GM19035 (cell line): ENCODE results near the gene PLAU.

Experiments
- ATAC-seq: cut with Tn5 transposase; IDR thresholded peaks from one replicate; pipeline ENCODE4 v1.9.1; 2021; ENCODE audit not compliant: unreplicated experiment

PLAU gene

DNA sequence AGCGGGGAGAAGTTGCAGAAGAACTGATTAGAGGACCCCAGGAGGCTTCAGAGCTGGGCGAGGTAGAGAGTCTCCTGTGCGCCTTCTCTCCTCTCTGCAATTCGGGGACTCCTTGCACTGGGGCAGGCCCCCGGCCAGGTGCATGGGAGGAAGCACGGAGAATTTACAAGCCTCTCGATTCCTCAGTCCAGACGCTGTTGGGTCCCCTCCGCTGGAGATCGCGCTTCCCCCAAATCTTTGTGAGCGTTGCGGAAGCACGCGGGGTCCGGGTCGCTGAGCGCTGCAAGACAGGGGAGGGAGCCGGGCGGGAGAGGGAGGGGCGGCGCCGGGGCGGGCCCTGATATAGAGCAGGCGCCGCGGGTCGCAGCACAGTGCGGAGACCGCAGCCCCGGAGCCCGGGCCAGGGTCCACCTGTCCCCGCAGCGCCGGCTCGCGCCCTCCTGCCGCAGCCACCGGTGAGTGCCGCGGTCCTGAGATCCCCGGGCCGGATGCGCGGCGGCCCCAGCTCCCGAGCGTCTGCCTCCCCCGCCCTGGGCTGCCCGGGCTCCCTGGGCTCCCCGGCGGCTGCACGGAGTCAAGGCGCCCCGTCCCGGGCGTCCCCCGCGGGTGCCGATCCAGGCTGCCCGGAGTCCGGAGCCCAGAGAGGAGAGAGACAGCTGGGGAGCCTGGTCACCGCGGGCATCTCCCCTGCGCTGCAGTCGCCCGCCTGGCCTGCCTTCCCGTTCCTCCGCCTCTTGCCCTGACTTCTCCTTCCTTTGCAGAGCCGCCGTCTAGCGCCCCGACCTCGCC is at the start of gene PLAU:
TSS of gene PLAU (plus strand) at position 369 of the 789 bp plus-strand sequence. CDS start 424 bp downstream, outside the sequence.
- ATAC-seq: no peak

- no peak for ATAC-seq
Measured at GRCh38 chr10:73862011-73862410, 48.9 kb upstream of the PLAU start.

GRCh38 chr10:73863039-73863817 is 47.7 kb upstream of the PLAU start:
- no peak for ATAC-seq

DNA sequence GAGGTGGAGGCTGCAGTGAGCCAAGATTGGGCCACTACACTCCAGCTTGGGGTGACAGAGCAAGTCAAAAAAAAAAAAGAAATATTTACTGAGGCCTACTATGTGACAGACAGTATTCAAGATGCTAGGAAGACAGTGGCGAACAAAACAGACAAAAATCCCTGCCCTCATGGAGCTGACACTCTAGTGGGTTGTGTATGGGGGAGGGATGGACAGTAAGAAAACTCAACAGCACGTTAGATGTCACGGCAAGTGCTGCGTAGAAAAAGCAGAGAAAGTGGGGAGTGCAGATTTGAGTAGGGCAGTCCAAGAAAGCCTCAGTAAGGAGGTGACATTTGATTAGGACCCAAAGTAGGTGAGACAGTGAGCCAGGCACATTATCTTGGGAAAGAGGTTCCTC is 46.7 kb upstream of the PLAU start:
- ATAC-seq: no peak

DNA sequence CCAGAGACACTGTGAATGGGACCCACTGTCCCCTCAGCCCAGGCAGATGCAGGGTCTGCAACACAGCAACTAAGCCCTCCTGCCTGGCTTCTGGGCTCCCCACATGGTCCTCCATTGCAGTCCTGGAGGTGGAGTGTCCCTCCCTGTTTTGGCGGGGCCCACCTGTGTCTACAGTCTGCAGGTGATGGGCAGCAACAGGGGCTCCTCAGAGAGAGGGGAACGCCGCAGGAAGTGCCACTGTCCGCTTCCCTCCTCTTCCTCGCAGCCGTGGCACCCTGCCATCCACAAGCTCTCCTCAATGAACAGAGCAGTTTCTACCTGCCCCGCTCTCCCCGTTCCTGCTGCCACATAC is 45.8 kb upstream of the PLAU start:
- ATAC-seq: no peak

DNA sequence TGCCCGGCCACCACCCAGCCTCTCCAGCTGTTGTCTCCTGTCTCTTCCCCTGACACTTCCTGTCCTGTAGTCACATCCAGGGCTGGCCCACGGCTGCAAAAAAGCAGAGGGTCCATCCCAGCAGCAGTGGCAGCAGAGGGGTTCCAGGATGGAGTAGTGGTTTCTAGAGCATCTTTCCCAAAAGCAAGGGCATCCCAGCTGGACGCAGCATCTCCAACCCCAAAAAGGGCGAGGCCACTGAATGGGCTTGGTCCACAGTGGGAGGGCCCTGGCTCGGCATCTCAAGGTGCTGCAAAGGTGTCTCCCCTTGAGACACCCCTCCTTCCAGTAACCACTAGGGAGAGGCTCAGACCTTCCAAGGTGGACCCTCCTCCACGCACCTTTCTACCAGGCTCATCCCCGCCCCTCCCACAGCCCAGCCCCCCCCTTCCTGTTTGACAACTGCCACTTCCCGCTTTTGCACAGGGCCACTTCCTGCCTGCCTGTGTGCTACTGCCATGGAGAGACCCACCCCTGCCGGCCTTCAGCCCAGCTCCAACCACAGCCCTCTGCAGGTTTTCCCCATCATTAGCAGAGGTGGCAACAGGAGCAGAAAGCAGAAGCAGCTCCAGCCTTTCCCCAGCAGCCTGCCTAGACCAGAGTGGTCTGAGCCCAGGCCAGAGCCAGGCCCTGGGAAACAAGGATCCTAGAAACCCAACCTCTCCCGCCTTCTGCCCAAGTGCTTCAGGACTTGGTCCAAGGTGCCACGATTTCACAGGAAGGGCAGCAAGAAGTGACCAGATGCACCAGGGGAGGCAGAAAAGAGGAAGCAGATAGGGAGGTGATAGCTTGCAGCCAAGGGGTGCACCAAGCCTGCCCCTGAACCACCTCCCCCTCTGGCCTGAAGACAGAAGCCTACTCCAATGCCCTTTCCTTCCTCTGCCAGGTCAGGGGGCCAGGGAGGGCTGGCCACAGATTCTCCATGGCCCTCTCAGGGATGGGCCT is 45.2 kb upstream of the PLAU start:
- peak; percentile 71 for ATAC-seq

DNA sequence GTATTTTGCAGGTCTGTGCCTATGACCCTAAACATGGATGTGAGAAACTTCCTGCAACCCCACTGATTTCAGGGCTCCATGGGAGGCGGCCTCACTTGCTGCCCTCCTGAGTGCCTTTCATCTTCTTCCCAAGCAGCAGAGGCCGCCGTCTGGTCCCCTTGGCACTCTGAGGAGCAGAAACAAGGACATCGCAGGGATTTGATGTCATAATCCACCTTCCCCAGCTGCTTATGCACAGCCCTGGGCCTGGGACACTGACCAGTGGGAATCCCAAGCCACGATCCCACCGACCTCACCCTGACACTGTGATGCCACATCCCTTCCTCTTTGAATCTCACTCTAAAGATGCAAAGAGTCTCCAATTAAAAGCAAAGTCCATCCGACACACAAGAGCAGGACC is 44.3 kb upstream of the PLAU start:
- ATAC-seq: no peak

DNA sequence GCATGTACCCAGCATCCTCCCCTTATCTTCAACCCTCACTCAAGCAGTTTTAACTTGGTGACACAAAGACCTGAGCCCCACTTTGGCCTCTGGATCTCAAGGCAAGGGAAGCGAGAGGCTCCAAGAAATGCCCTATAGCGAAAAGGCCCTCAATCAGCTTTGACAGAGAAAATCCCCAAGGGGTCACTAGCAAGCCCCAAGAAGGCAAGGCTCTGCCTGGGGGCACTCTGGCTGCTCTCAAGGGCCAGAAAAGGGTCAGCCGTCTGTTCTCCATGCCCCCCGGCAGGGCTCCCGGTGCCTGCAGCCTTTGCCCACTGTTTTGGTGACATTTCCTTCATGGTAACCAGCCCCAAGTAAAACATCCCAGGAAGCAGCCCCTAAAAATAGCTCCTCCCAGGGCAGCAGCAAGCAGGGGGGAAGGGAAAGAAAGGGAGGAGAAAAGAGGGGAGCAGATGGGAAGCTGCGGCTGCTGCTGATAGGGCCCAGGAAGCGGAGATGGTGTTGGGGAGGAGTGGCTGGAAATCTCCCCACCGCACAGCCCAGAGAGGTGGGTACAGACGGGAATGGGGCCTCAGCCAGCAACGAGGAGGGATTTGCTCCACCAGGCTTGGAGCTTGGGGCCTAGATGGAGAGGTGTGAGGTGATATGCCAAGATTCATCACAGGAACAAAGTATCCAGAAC is 43.7 kb upstream of the PLAU start:
- ATAC-seq: no peak

GRCh38 chr10:73867871-73868631 is 42.9 kb upstream of the PLAU start:
- ATAC-seq: no peak

GRCh38 chr10:73868655-73869195 is 42.2 kb upstream of the PLAU start:
- no peak for ATAC-seq

DNA sequence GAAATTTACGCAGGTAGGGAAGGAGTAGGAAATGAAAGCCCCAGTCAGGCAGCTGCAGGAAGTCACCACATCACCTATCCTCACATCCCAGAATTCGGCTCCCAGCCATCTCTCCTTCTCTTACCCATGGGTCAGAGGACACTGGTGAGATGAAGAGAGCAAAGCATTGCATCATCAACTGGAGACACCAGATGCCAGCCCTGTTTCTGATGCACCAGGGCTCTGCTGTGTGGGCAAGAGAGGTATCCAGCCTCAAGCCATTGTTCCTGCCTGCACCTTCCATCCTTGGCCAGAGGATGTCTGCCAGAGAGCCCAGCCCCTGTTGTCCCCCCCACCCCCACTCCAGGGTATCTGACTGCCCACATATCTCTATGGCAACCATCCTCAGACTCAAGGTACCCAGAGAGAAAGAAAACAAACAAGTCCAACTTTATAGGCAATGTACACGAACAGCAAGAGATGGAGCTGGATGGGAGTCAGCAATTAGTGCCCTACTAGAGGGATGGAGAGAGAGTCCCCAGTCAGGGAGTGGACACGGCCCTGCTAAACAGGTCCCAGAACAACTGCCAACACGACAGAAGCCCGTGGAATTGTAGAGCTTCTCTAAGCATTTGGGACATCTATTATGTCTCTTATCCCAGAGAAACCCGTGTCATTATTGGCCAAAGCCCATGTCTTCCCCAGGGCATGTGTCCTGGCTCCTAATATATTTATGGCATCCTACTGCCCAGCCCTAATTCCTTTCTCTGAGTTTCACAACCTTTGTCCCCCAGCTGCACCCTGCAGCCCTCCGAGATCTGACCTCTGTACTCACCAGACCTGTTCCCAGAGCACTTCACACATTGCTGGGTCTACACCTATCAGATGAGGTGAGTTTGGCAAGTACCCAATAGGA is 39.4 kb upstream of the PLAU start:
- no peak for ATAC-seq

- no peak for ATAC-seq
Measured at GRCh38 chr10:73872190-73872710, 38.7 kb upstream of the PLAU start.

DNA sequence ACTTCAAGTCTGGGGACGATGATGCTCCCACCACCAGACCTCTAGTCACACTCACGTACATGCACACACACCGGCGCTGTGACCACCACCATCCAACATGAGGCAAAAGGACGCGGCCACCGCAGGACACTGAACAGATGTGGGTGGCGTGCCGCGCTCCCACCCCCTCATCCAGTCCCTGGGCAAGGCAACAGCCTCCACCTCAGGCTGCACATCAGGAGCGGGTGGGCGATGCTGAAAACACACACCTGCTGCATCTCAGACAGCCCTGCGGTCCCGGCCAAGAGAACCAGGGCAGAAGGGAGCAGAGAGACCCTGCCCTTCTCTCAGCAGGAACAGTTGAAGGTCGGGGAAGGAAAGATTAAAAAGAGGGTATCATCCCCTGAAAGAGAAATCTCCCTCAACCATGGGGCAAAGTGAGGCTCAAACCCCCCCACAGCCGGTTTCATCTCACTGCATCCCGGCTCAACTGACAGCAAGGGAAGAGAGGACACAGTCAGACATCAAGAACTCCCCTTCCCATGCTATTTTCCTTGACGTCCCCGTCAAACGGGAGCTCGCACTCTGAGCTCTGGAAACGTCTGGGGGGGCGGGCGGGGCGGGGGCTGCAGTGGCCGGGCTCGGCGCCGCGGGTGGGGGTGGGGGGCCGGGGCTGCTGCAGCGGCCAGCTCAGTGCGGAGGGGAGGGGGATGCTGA is 37.6 kb upstream of the PLAU start:
- ATAC-seq: no peak

- peak; percentile 4 for ATAC-seq
Measured at GRCh38 chr10:73873838-73874215, 37.1 kb upstream of the PLAU start.

GRCh38 chr10:73874267-73875138 is 36.4 kb upstream of the PLAU start, which contains the start of gene CAMK2G:
Gene CAMK2G, minus strand, starts transcription at chr10:73874555. Its CDS starts 94 bp downstream, at chr10:73874461.
- ATAC-seq: peak; percentile 89

DNA sequence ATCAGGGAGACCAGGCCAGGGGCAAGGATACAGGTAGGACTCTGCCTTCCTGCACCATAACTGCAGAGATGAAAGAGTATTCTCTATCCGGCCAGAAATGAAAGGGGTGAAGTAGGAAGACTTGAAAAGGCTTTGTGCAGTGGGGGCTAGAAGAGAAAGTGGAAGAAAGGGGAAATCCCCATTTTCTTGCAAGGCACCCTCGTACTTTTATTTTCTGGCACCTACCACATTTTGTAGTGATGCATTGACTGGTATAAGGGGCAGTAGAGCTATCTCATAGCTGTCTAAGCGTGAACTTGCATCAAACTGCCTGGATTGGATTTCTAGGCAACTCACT is 35.8 kb upstream of the PLAU start:
- ATAC-seq: peak; percentile 12

DNA sequence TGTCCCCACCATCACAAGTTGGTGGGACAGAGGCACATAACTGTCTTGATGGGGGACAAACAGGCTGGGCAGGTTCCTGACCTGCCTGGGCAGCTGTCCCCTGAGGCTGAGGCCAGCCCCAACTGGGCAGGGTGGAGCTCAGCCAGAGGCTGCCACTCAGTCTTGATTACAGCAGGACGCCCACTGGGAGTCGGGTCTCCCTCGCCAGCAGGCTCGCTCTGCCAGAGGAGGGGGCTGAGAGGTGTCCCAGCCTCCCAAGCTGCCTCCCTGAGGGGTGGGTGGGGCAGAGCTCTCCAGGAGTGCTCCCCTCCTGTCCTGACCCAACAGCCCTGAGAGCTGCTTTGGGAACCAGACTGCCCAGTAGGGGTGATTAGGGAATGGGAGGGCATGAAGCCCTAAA is 34.8 kb upstream of the PLAU start:
- ATAC-seq: no peak
